IPS-11a (cell line): ENCODE data around the gene ZNF483.
"Not testable (repeated sequence)": the region's sequence is repeated elsewhere in the genome, so short reads cannot be mapped to it uniquely, and the experiment has no call there.

Experiments used
- H3K4me3 ChIP-seq: one replicate; pipeline ENCODE4 v1.5.1; 2013; ENCODE audit warnings: low read depth, low read length, control low read depth

Gene ZNF483

DNA sequence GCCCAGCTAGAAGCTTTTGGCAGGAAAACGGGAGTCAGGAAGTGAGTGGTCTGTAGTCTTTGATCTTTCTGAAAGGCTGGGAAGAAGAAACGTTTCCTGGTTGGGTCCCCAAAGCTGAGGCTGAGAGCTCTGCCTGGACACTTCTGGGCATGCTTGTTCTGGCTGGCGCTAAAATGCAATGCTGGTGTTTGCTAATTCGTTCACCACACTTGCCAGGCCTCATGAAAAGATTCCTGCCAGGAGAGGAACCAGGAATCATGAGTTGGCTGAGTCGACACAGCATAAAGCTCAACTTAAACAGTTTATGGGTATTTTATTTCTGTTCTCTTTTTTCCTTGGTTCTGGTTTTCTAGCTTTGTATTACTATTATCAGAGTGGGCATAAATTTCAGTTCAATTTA lies 85.2 kb downstream of the ZNF483 start:
- no peak overlapping the region for H3K4me3 ChIP-seq

GRCh38 chr9:111610845-111611244 lies 85.9 kb downstream of the ZNF483 start:
- H3K4me3 ChIP-seq = no peak overlapping the region

DNA sequence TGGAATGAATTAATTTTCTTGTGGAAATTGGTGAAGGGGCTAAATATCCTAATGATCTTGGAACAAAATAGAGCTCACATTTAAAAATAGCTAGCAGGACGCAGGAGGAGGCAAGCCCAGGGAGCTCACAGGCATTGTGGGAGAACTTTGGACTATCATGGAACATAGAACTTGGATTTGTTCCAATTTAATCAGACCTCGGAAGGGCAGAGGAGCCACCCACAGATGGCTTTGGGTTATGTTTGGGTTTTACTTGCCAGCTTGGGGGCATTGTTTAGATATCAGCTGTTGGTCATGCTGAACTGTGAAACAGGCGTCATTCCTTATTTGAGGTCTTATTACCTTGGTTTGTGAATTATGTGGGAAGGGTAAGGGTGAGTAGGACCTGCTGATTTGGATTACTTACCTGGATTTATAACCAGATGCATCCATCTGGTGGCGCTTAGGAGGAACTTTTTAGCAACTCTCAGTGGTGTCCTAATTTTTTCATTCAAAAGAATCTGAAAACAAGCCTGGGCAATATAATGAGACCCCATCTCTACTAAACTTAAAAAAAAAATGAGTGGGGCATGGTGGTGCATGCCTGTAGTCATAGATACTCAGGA lies 88.6 kb downstream of the ZNF483 start:
- no peak overlapping the region for H3K4me3 ChIP-seq

GRCh38 chr9:111615928-111616327 lies 90.9 kb downstream of the ZNF483 start:
- H3K4me3 ChIP-seq = no peak overlapping the region

GRCh38 chr9:111617349-111617748 lies 92.4 kb downstream of the ZNF483 start:
- not testable (repeated sequence) for H3K4me3 ChIP-seq

GRCh38 chr9:111621895-111622480 lies 97.0 kb downstream of the ZNF483 start:
- no peak overlapping the region for H3K4me3 ChIP-seq

DNA sequence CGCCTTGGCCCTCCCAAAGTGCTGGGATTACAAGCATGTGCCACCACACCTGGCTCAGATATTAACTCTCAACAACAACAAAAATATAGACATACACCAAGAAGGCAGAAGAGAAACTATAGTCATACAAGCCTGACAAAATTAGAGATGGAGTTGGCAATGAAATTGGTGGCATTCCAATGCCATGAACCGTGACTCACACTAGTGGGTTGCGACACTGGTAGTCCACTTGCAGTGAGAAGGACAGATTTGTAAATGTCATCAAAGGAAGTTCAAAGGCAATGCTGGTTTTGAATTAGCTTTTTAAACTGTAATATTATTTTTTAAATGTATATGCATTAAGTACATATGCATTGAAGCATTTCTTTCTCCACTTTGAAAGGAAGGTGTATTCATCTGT lies 97.6 kb downstream of the ZNF483 start:
- no peak overlapping the region for H3K4me3 ChIP-seq
